GM18526 (cell line): Measurements from ENCODE around the gene UCK2.

Experiments used
- POLR2A ChIP-seq: IDR thresholded peaks from 3 replicates; pipeline ENCODE4 v1.6.1; 2011; ENCODE audit not compliant: insufficient read length; ENCODE audit errors: extremely low read depth

The UCK2 gene

GRCh38 chr1:165947797-165948455, 120.5 kb downstream of the UCK2 start:
- TF ChIP-seq POLR2A: no peak

- no peak for TF ChIP-seq POLR2A
Measured at GRCh38 chr1:165949335-165950130, 122.1 kb downstream of the UCK2 start.

- TF ChIP-seq POLR2A: no peak
Measured at GRCh38 chr1:165954940-165955339, 127.5 kb downstream of the UCK2 start.

GRCh38 chr1:165958306-165958705, 130.9 kb downstream of the UCK2 start:
- no peak for TF ChIP-seq POLR2A

GRCh38 chr1:165960136-165960535, 132.7 kb downstream of the UCK2 start:
- TF ChIP-seq POLR2A: no peak

GRCh38 chr1:165960881-165961280, 133.5 kb downstream of the UCK2 start:
- TF ChIP-seq POLR2A: no peak
